K562 (cell line): Measurements from ENCODE around the gene GRIK1. TPM values are rescaled to one million over a fixed set of nuclear protein-coding genes. Genes with fewer than 3 reads are reported as not detected.

ENCODE experiments used
- E2F8 ChIP-seq: fragments of 450-650 bp; IDR thresholded peaks from 2 replicates; pipeline ENCODE4 v1.7.1; 2018; ENCODE audit warnings: mild to moderate bottlenecking, low read depth; ENCODE audit not compliant: partially characterized antibody
- MCM5 ChIP-seq: fragments of 450-650 bp; IDR thresholded peaks from 2 replicates; pipeline ENCODE4 v1.6.1; 2016; ENCODE audit warnings: low read depth
- TAF9B ChIP-seq: fragments of 450-650 bp; IDR thresholded peaks from 2 replicates; pipeline ENCODE4 v1.6.1; 2018; ENCODE audit warnings: mild to moderate bottlenecking; ENCODE audit not compliant: partially characterized antibody
- ZNF395 ChIP-seq: fragments of 200-800 bp; sonication (Bioruptor generic); IDR thresholded peaks from 2 replicates; pipeline ENCODE4 v1.6.1; 2017; ENCODE audit warnings: missing genetic modification characterization, missing compliant biosample characterization
- ZNF639 ChIP-seq, 2 experiments: fragments of 200-800 bp in 1 of 2; sonication (Bioruptor generic) in 1 of 2; sonication (generic) in 1 of 2; formaldehyde crosslinking in 1 of 2; IDR thresholded peaks in 1 of 2; conservative IDR thresholded peaks in 1 of 2; 2 replicates each; pipeline versions ENCODE4 v1.5.0 to v1.6.1; 2016 to 2020; ENCODE audit warnings: missing compliant biosample characterization in 1 of 2, missing genetic modification characterization in 1 of 2, missing genetic modification reagents in 1 of 2
- ZSCAN29 ChIP-seq: fragments of 450-650 bp; IDR thresholded peaks from 2 replicates; pipeline ENCODE4 v1.6.1; 2017
- polyA plus RNA-seq, 8 experiments: library from polyadenylated mRNA; depleted of rRNA in 4 of 8; stranded (reverse) in 5 of 8; unstranded in 3 of 8; fragments of >200 nt; fragmentation: Nextera tagmentation in 2 of 8; fragmentation: Illumina TruSeq in 1 of 8; extraction: Ambion mirVana in 2 of 8; extraction: Trizol in 1 of 8; gene quantifications; 2 replicates each; pipeline versions ENCODE4 v1.2.1 to v1.2.3, GENCODE V29; 2011 to 2014; ENCODE audit warnings: inconsistent platforms in 1 of 8, missing spikeins in 1 of 8
- total RNA-seq, 7 experiments: library from RNA; depleted of rRNA in 6 of 7; stranded (reverse); fragments of >200 nt in 6 of 7; fragmentation: Illumina TruSeq in 2 of 7; extraction: Trizol in 2 of 7; gene quantifications; 2 replicates each; pipeline versions ENCODE4 v1.2.1 to v1.2.3, GENCODE V29; 2011 to 2021; ENCODE audit warnings: low replicate concordance in 1 of 7

The GRIK1 gene
- total and polyA plus RNA-seq, 9 of the 15 experiments (the other 6 are each of a cell fraction or from before 2014, with no cell fraction given) = 0.17 to 2.8 (median 0.53) TPM

GRCh38 chr21:29654203-29654602 lies 285.6 kb downstream of the GRIK1 start (continued):
- TF ChIP-seq E2F8 (no peak), MCM5 (no peak), ZSCAN29 (no peak), TAF9B (no peak), ZNF639 (CRISPR knock-in tag; conservative IDR thresholded peaks at IDR 0.05 in 1 of 2, IDR thresholded peaks at IDR 0.05 in 1 of 2) (0 out of 4 replicates have a peak, but pooled peaks of 1 of the 2 experiments have one; percentile 0), ZNF395 (CRISPR knock-in tag) (0 out of 2 replicates have a peak, but pooled peaks have one; percentile 19)
